Subcutaneous adipose tissue (tissue), 4 donors: ENCODE results near the gene PGPEP1. TPM values are rescaled to one million over a fixed set of nuclear protein-coding genes. Genes with fewer than 3 reads are reported as not detected.

ENCODE experiments used
- total RNA-seq, 4 donors: library from RNA; depleted of rRNA; stranded (reverse); fragments of >200 nt; gene quantifications; one replicate each; pipeline ENCODE4 v1.1.0, GENCODE V29; 2016
- TF ChIP-seq, protein P1 (sequence below): fragments of 450-650 bp; IDR thresholded peaks from one replicate; pipeline ENCODE4 v1.5.1; 2016; ENCODE audit warnings: low read depth, mild to moderate bottlenecking, control low read depth, antibody characterized with exemption, moderate library complexity

The PGPEP1 gene
- total RNA-seq, 4 donors from 2014 or later, result 17.4 to 33.9 (median 22.6) TPM

DNA sequence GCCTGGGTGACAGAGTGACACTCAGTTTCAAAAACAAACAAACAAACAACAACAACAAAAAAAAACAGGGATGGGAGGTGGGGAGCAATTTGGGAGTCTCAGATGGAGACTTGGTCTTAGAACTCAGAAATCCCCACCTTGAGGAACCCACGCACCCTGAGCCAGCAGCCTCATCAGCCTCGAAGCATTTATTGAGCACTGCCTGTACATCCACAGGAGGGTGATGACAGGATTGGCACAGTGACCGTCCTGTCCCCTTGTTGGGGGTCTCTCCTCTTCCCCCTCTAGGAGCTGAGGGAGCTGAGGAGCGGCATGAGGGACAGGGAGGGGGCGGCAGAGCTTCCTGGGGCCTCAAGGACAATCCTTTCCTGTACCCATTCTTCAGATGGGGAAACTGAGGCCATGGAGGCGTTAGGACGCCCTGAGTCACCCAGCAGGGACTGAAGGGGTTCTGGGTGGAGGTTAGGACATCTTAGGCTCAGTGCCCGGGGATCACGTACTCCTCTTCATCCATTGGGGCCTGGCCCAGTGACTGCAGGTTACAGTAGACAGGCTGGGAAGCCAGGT, 51.2 kb downstream of the PGPEP1 start:
- TF ChIP-seq, protein P1, sequence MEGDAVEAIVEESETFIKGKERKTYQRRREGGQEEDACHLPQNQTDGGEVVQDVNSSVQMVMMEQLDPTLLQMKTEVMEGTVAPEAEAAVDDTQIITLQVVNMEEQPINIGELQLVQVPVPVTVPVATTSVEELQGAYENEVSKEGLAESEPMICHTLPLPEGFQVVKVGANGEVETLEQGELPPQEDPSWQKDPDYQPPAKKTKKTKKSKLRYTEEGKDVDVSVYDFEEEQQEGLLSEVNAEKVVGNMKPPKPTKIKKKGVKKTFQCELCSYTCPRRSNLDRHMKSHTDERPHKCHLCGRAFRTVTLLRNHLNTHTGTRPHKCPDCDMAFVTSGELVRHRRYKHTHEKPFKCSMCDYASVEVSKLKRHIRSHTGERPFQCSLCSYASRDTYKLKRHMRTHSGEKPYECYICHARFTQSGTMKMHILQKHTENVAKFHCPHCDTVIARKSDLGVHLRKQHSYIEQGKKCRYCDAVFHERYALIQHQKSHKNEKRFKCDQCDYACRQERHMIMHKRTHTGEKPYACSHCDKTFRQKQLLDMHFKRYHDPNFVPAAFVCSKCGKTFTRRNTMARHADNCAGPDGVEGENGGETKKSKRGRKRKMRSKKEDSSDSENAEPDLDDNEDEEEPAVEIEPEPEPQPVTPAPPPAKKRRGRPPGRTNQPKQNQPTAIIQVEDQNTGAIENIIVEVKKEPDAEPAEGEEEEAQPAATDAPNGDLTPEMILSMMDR, result no peak

- TF ChIP-seq, protein P1, result no peak
Measured at GRCh38 chr19:18392417-18392816, 52.0 kb downstream of the PGPEP1 start.

DNA sequence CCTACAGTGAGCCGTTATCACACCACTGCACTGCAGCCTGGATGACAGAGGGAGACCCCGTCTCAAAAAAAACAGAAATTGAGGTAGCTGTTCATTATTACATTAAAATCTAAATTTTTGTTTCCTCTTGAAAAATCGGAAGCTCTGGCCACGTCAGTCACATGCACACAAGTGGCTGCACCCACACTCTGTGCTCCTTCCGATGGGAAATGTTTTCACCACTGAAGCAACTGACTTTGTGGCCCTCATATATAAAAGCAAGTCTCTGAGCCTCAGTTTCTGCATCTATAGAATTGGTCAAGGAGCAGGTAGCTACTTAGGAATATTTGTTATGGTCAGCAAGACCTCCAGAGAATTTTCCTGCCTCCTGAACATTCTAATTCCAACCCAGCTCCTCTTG, 52.5 kb downstream of the PGPEP1 start:
- TF ChIP-seq, protein P1, result no peak

DNA sequence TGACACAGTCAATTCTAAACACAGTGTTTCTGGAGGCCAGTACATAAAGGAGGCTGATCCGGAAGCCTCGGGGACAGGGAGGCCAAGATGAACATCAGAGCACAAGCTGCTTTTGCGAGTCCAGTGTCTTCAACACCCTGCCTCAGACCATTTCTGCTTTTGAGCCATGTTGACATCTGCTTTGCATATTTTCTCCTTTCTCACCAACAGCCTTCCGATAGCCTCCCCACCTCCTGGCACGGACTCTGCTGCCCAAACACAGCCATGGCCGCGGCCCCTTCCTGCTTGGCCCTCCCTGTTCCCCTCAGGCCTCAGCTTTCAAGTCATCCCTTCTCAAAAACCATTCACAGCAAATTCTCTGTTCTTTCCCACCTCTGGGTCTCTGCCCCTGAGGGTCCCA, 53.4 kb downstream of the PGPEP1 start:
- TF ChIP-seq, protein P1, result no peak

- TF ChIP-seq, protein P1, result no peak
Measured at GRCh38 chr19:18396471-18397241, 56.3 kb downstream of the PGPEP1 start.

GRCh38 chr19:18397242-18398202, 57.1 kb downstream of the PGPEP1 start, which contains the start of gene LRRC25:
TSS of gene LRRC25 (minus strand) at chr19:18397622. CDS start at chr19:18396963, 659 bp downstream.
- TF ChIP-seq, protein P1, result no peak
